SU-DHL-6 (cell line): Measurements from ENCODE around the gene ZBTB16.

Experiments
- H2AFZ ChIP-seq: fragments of 200-600 bp; sonication (generic); 2 replicates; pipeline ENCODE4 v1.6.1; 2014; ENCODE audit warnings: low read depth, mild to moderate bottlenecking, moderate library complexity, mixed read lengths, antibody characterized with exemption, low read length; ENCODE audit not compliant: severe bottlenecking
- H3F3A ChIP-seq: fragments of 200-600 bp; shearing (Covaris generic); 2 replicates; pipeline ENCODE4 v1.6.0; 2016; ENCODE audit warnings: antibody characterized with exemption, mild to moderate bottlenecking; ENCODE audit not compliant: insufficient read depth
- H3K27ac ChIP-seq: fragments of 200-600 bp; sonication (generic); 2 replicates; pipeline ENCODE4 v1.5.1; 2016; ENCODE audit warnings: low read depth, mild to moderate bottlenecking, low read length, moderate library complexity, mixed read lengths
- H3K27me3 ChIP-seq: fragments of 200-600 bp; sonication (generic), shearing (Covaris generic); 2 replicates; pipeline ENCODE4 v1.6.0; 2014; ENCODE audit warnings: mild to moderate bottlenecking, low read length
- H3K36me3 ChIP-seq: fragments of 200-600 bp; sonication (generic); 2 replicates; pipeline ENCODE4 v1.6.1; 2014; ENCODE audit warnings: mild to moderate bottlenecking, low read length, mixed read lengths
- H3K4me2 ChIP-seq: fragments of 300-600, 200-600 bp; shearing (Covaris generic), sonication (generic); 2 replicates; pipeline ENCODE4 v1.6.0; 2014; ENCODE audit warnings: low read length, low read depth, mild to moderate bottlenecking; ENCODE audit not compliant: poor library complexity, severe bottlenecking
- H3K4me3 ChIP-seq: fragments of 200-600 bp; sonication (generic); 2 replicates; pipeline ENCODE4 v1.5.1; 2014; ENCODE audit warnings: antibody characterized with exemption, low read length, mild to moderate bottlenecking, mixed read lengths; ENCODE audit not compliant: insufficient read depth, poor library complexity, severe bottlenecking
- H3K79me2 ChIP-seq: fragments of 200-600 bp; sonication (generic); 2 replicates; pipeline ENCODE4 v1.6.1; 2014; ENCODE audit warnings: mild to moderate bottlenecking, low read length, moderate library complexity; ENCODE audit not compliant: insufficient read depth
- H3K9ac ChIP-seq: fragments of 200-600 bp; sonication (generic); 2 replicates; pipeline ENCODE4 v1.7.0; 2014; ENCODE audit warnings: mild to moderate bottlenecking, low read length
- H3K9me2 ChIP-seq: fragments of 200-600 bp; sonication (generic); replicated peaks from 2 replicates; pipeline ENCODE4 v1.6.1; 2014; ENCODE audit warnings: low read length; ENCODE audit not compliant: insufficient read depth
- H3K9me3 ChIP-seq: fragments of 200-600 bp; sonication (generic); 2 replicates; pipeline ENCODE4 v1.6.1; 2014; ENCODE audit warnings: low read length, mixed read lengths; ENCODE audit not compliant: insufficient read depth
- H4K20me1 ChIP-seq: fragments of 200-600 bp; sonication (generic); 2 replicates; pipeline ENCODE4 v1.6.1; 2014; ENCODE audit warnings: low read depth, mild to moderate bottlenecking, antibody characterized with exemption, low read length, moderate library complexity, mixed read lengths
- EZH2phosphoT487 ChIP-seq: fragments of 200-600 bp; sonication (generic), shearing (Covaris generic); conservative IDR thresholded peaks from 2 replicates; pipeline ENCODE4 v1.6.1; 2018; ENCODE audit warnings: mild to moderate bottlenecking, antibody characterized with exemption, low read length, moderate library complexity, mixed read lengths
- TF ChIP-seq, protein P1 (sequence below): fragments of 200-600 bp; sonication (generic); IDR thresholded peaks from one replicate; pipeline ENCODE4 v1.5.1; 2017; ENCODE audit warnings: antibody characterized with exemption, mild to moderate bottlenecking, low read length, moderate library complexity; ENCODE audit not compliant: insufficient read depth, poor library complexity, severe bottlenecking

ZBTB16 gene

DNA sequence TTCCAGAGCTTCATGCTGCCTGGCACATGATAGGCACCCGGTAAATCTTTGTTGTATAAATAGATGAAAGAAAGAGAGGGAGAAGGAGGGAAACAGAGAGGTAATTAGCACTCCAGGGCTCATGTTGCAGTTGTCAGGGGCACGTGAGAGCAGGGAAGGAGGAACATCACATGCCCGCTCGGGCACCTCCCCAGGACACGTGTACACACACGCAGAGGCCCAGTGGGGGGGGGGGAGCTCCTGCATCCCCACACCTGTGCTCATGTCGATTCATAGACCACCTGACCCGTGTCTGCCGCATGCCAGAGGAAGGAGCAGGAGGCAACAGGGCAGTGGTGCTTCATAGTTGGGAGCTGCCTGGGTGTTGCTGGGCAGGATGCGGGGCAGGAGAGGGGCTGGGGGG lies 199.6 kb downstream of the ZBTB16 start:
- Histone ChIP-seq H2AFZ (no peak overlapping the region), H3K4me2 (no peak overlapping the region), H3K27me3 (no peaks in the 10 kb centered on the region), H3K79me2 (no peaks in the 10 kb centered on the region), H3K9ac (no peak overlapping the region), H4K20me1 (no peaks in the 10 kb centered on the region), H3K9me2 (no peaks in the 10 kb centered on the region), H3K4me3 (no peak overlapping the region), H3F3A (no peaks in the 10 kb centered on the region), H3K27ac (no peak overlapping the region), H3K36me3 (no peaks in the 10 kb centered on the region), H3K9me3 (no peaks in the 10 kb centered on the region)
- TF ChIP-seq, protein P1, sequence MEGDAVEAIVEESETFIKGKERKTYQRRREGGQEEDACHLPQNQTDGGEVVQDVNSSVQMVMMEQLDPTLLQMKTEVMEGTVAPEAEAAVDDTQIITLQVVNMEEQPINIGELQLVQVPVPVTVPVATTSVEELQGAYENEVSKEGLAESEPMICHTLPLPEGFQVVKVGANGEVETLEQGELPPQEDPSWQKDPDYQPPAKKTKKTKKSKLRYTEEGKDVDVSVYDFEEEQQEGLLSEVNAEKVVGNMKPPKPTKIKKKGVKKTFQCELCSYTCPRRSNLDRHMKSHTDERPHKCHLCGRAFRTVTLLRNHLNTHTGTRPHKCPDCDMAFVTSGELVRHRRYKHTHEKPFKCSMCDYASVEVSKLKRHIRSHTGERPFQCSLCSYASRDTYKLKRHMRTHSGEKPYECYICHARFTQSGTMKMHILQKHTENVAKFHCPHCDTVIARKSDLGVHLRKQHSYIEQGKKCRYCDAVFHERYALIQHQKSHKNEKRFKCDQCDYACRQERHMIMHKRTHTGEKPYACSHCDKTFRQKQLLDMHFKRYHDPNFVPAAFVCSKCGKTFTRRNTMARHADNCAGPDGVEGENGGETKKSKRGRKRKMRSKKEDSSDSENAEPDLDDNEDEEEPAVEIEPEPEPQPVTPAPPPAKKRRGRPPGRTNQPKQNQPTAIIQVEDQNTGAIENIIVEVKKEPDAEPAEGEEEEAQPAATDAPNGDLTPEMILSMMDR: no peak
- no peak for TF ChIP-seq EZH2phosphoT487

DNA sequence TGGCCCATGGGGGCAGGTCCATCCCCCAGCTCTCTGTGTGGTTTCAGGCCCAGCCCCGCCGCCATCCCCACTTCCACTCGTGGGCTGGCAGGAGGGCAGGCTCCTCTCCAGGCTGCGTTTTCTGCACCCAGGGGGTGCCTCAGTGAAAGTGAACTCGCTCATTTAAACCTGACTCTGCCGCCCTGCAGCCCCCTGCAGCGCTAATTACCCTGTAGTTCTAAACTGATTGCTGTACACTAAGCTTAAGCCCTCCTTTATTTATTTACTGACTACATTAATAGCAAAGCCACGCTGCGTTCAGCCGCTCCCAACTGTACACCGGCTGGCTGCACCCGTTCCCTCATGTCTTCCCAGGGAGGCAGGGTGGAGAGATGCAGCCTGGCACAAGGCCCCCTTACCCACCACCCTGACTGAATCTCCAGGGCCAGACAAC lies 200.1 kb downstream of the ZBTB16 start:
- no peaks in the 10 kb centered on the region for H3K36me3 ChIP-seq
- no peak for TF ChIP-seq EZH2phosphoT487
- TF ChIP-seq, protein P1: no peak
- no peaks in the 10 kb centered on the region for H3K27me3 ChIP-seq
- no peaks in the 10 kb centered on the region for H4K20me1 ChIP-seq
- no peaks in the 10 kb centered on the region for H3K9me3 ChIP-seq
- no peak overlapping the region for H2AFZ ChIP-seq
- no peaks in the 10 kb centered on the region for H3K9me2 ChIP-seq
- H3K27ac ChIP-seq: no peak overlapping the region
- no peak overlapping the region for H3K4me3 ChIP-seq
- no peak overlapping the region for H3K4me2 ChIP-seq
- no peak overlapping the region for H3K9ac ChIP-seq
- no peaks in the 10 kb centered on the region for H3K79me2 ChIP-seq
- H3F3A ChIP-seq: no peaks in the 10 kb centered on the region

DNA sequence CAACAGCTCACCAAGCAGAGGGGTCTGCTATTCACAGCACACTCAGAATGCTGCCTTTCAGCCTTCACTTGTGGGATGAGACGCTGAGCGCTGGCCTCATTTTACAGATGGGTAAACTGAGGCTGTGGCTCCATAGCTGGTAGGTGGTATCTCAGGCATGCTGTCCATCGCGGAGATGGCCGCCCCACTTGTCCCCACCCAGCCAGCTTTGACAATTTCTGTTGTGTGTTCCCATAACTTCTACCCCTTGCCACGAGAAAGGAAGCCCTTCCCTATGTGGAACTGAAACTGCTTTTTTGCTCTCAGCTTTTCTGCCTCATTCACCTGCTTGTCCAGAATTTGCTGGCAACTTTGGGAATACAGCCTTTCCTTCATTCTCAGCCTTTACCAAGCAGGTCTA lies 200.6 kb downstream of the ZBTB16 start:
- Histone ChIP-seq H3K9ac (no peak overlapping the region), H3K27me3 (no peaks in the 10 kb centered on the region), H3K4me2 (no peak overlapping the region), H3K36me3 (no peaks in the 10 kb centered on the region), H3K27ac (no peak overlapping the region), H3K4me3 (no peak overlapping the region), H4K20me1 (no peaks in the 10 kb centered on the region), H2AFZ (no peak overlapping the region), H3K79me2 (no peaks in the 10 kb centered on the region), H3K9me2 (no peaks in the 10 kb centered on the region), H3K9me3 (no peaks in the 10 kb centered on the region), H3F3A (no peaks in the 10 kb centered on the region)
- TF ChIP-seq EZH2phosphoT487: no peak
- TF ChIP-seq, protein P1: no peak
